HCT116 (cell line): ENCODE results near the gene SMYD3. TPM values are rescaled to one million over a fixed set of nuclear protein-coding genes. Genes with fewer than 3 reads are reported as not detected.

Experiments
- ATAC-seq: fragments of 200-7000 bp; cut with Tn5 transposase; 2 replicates; pipeline ENCODE4 v1.9.1; 2020; ENCODE audit warnings: mild to moderate bottlenecking, moderate library complexity
- BruUV-seq: library from RNA; stranded (reverse); fragments of 400-500 nt; replicated peaks from 2 replicates; lab custom pipeline; 2021; lab: Mats Ljungman, UMichigan
- CTCF ChIA-PET: fragments of 300-600 bp; sonication (Branson Sonifier 250); formaldehyde crosslinking; loops from one replicate; lab custom pipeline; 2021; ENCODE audit warnings: antibody characterized with exemption; lab: Charles Lee
- POLR2A ChIA-PET: fragments of 300-600, 350-600 bp; sonication (Branson Sonifier 250); formaldehyde crosslinking; loops from one replicate; lab custom pipeline; 2021; ENCODE audit warnings: antibody characterized with exemption; lab: Charles Lee
- RAD21 ChIA-PET, 2 experiments: fragments of 300-600 bp; sonication (Branson Sonifier 250); formaldehyde crosslinking; loops; one replicate each; lab custom pipeline; 2023; ENCODE audit warnings: low total read pairs in 2 of 2; ENCODE audit not compliant: uncharacterized antibody in 2 of 2, unreplicated experiment in 2 of 2, low non-redundant PET in 1 of 2; lab: Charles Lee
- DNase-seq: peaks from one replicate; pipeline ENCODE4 v3.0.0-alpha.2; 2010; ENCODE audit warnings: low read depth, low spot score
- H2AFZ ChIP-seq: fragments of 200-600 bp; shearing (Covaris generic), sonication (generic); 2 replicates; pipeline ENCODE4 v1.6.1; 2017; ENCODE audit warnings: low read depth, mixed run types, mixed read lengths, antibody characterized with exemption, low read length; ENCODE audit not compliant: poor library complexity, severe bottlenecking
- H3K27ac ChIP-seq: 2 replicates; pipeline ENCODE4 v1.5.1; 2012; ENCODE audit warnings: low read depth, low read length
- H3K27me3 ChIP-seq: fragments of 200-600 bp; sonication (generic); 2 replicates; pipeline ENCODE4 v1.6.1; 2016; ENCODE audit warnings: mixed run types, low read length, mixed read lengths; ENCODE audit not compliant: insufficient read depth
- H3K36me3 ChIP-seq, 2 experiments: fragments of 200-500 bp in 1 of 2; fragments of 200-600 bp in 1 of 2; sonication (Bioruptor generic) in 1 of 2; sonication (generic) in 1 of 2; 2 replicates each; pipeline versions ENCODE4 v1.5.1 to v1.6.1; 2014 to 2016; ENCODE audit warnings: low read length in 2 of 2, inconsistent platforms in 1 of 2, mixed read lengths in 1 of 2, mixed run types in 1 of 2; ENCODE audit not compliant: insufficient read depth in 2 of 2, control insufficient read depth in 1 of 2
- H3K4me1 ChIP-seq, 2 experiments: fragments of 200-600 bp in 1 of 2; sonication (generic) in 1 of 2; 2 replicates each; pipeline versions ENCODE4 v1.5.1 to v1.6.1; 2012 to 2017; ENCODE audit warnings: low read length in 2 of 2, inconsistent platforms in 1 of 2, mild to moderate bottlenecking in 1 of 2, mixed read lengths in 1 of 2, mixed run types in 1 of 2, moderate library complexity in 1 of 2; ENCODE audit not compliant: insufficient read depth in 2 of 2, control insufficient read depth in 1 of 2
- H3K4me2 ChIP-seq: fragments of 200-600 bp; sonication (generic); 2 replicates; pipeline ENCODE4 v1.6.1; 2017; ENCODE audit warnings: mixed run types, low read length, mixed read lengths
- H3K4me3 ChIP-seq, 2 experiments: fragments of 200-600 bp in 1 of 2; sonication (generic) in 1 of 2; replicated peaks in 1 of 2; 2 replicates each; pipeline ENCODE4 v1.5.1; 2011 to 2016; ENCODE audit warnings: low read length in 2 of 2, control low read depth in 1 of 2, low read depth in 1 of 2, mild to moderate bottlenecking in 1 of 2, mixed read lengths in 1 of 2, mixed run types in 1 of 2
- H3K79me2 ChIP-seq: fragments of 200-600 bp; sonication (generic); 2 replicates; pipeline ENCODE4 v1.6.1; 2017; ENCODE audit warnings: mild to moderate bottlenecking, mixed run types, low read length, moderate library complexity, mixed read lengths; ENCODE audit not compliant: insufficient read depth
- H3K9ac ChIP-seq: fragments of 200-600 bp; sonication (generic); 2 replicates; pipeline ENCODE4 v1.6.1; 2016; ENCODE audit warnings: low read length, mixed read lengths
- H3K9me2 ChIP-seq: fragments of 200-600 bp; sonication (generic), shearing (Covaris generic); 2 replicates; pipeline ENCODE4 v1.6.1; 2017; ENCODE audit warnings: mixed run types, mild to moderate bottlenecking, moderate library complexity; ENCODE audit not compliant: insufficient read depth
- H3K9me3 ChIP-seq, 2 experiments: fragments of 200-500 bp in 1 of 2; fragments of 200-600 bp in 1 of 2; sonication (Bioruptor generic) in 1 of 2; sonication (generic) in 1 of 2; 2 replicates each; pipeline ENCODE4 v1.6.1; 2014 to 2017; ENCODE audit warnings: low read length in 2 of 2, mixed read lengths in 2 of 2, inconsistent platforms in 1 of 2, low read depth in 1 of 2, mild to moderate bottlenecking in 1 of 2, mixed run types in 1 of 2, moderate library complexity in 1 of 2; ENCODE audit not compliant: control insufficient read depth in 1 of 2, insufficient read depth in 1 of 2
- H4K20me1 ChIP-seq: fragments of 200-600 bp; sonication (generic), shearing (Covaris generic); 2 replicates; pipeline ENCODE4 v1.6.1; 2017; ENCODE audit warnings: mixed run types, mild to moderate bottlenecking, moderate library complexity; ENCODE audit not compliant: insufficient read depth
- ATF3 ChIP-seq: IDR thresholded peaks from 2 replicates; pipeline ENCODE4 v1.6.1; 2012
- CBX3 ChIP-seq: IDR thresholded peaks from 2 replicates; pipeline ENCODE4 v1.6.1; 2012; ENCODE audit warnings: low read depth
- CTCF ChIP-seq, 3 experiments: fragments of 200-600 bp in 1 of 3; sonication (generic) in 1 of 3; IDR thresholded peaks in 2 of 3; conservative IDR thresholded peaks in 1 of 3; 2 replicates each; pipeline ENCODE4 v1.5.1; 2012 to 2017; ENCODE audit warnings: low read depth in 2 of 3, low read length in 2 of 3, antibody characterized with exemption in 1 of 3, borderline replicate concordance in 1 of 3, control low read depth in 1 of 3, mild to moderate bottlenecking in 1 of 3, mixed read lengths in 1 of 3, mixed run types in 1 of 3, moderate library complexity in 1 of 3; ENCODE audit not compliant: insufficient read depth in 1 of 3
- ELF1 ChIP-seq: IDR thresholded peaks from 2 replicates; pipeline ENCODE4 v1.6.1; 2012; ENCODE audit warnings: low read depth, borderline replicate concordance
- MAX ChIP-seq: IDR thresholded peaks from 2 replicates; pipeline ENCODE4 v1.6.1; 2012
- POLR2A ChIP-seq: IDR thresholded peaks from 2 replicates; pipeline ENCODE4 v1.7.0; 2011; ENCODE audit warnings: borderline replicate concordance; ENCODE audit not compliant: insufficient read depth, insufficient read length; ENCODE audit errors: extremely low read depth
- RAD21 ChIP-seq: IDR thresholded peaks from 2 replicates; pipeline ENCODE4 v1.6.1; 2012; ENCODE audit warnings: low read depth, mild to moderate bottlenecking
- ZNF274 ChIP-seq: fragments of 200-500 bp; sonication (Bioruptor generic); IDR thresholded peaks from 2 replicates; pipeline ENCODE4 v1.6.1; 2014; ENCODE audit warnings: mild to moderate bottlenecking, low read depth, low read length, inconsistent platforms
- intact Hi-C: fragments of 100-400 bp; cut with micrococcal nuclease; formaldehyde crosslinking; loops from 2 replicates; pipeline ENCODE4 v1.10.0; 2022
- total RNA-seq: library from RNA; stranded (reverse); gene quantifications from one replicate; pipeline ENCODE4 v1.2.1, GENCODE V29; 2021; ENCODE audit not compliant: unreplicated experiment

SMYD3 gene
- total RNA-seq, 1 experiment from 2014 or later: 33.6 TPM

GRCh38 chr1:245881767-245882391, 625.2 kb downstream of the SMYD3 start:
- H3K36me3 ChIP-seq: no peaks in the 10 kb centered on the region
- no peaks in the 10 kb centered on the region for H3K79me2 ChIP-seq
- no peaks in the 10 kb centered on the region for H3K27me3 ChIP-seq
- no peak for DNase-seq
- H3K9me3 ChIP-seq: no peaks in the 10 kb centered on the region
- BruUV-seq: no TSS peak
- intact Hi-C loops: loop anchor here (10.0 kb wide), 1 partner anchor 403 kb away; no protein-coding TSS in a partner anchor
- no peaks in the 10 kb centered on the region for H4K20me1 ChIP-seq
- H2AFZ ChIP-seq: no peak overlapping the region
- H3K9me2 ChIP-seq: no peaks in the 10 kb centered on the region
- H3K4me2 ChIP-seq: no peak overlapping the region
- no peak for TF ChIP-seq ZNF274
- TF ChIP-seq CBX3: no peak
- no peak for TF ChIP-seq CTCF (IDR thresholded peaks at IDR 0.05 in 2 of 3, conservative IDR thresholded peaks at IDR 0.05 in 1 of 3; ENCODE audit: borderline replicate concordance in 1 of 3, insufficient read depth in 1 of 3, low read depth in 2 of 3, low read length in 2 of 3)
- TF ChIP-seq ELF1: no peak
- TF ChIP-seq RAD21: no peak
- TF ChIP-seq MAX: no peak
- TF ChIP-seq ATF3: no peak
- no peak for TF ChIP-seq POLR2A
- CTCF ChIA-PET: no interaction called here
- no peak overlapping the region for H3K9ac ChIP-seq
- no peak overlapping the region for H3K4me3 ChIP-seq
- ATAC-seq: no peak
- RAD21 ChIA-PET: no interaction called here
- POLR2A ChIA-PET: no interaction called here
- no peaks in the 10 kb centered on the region for H3K4me1 ChIP-seq
- H3K27ac ChIP-seq: no peak overlapping the region
